ENCODE data around the gene CDC42EP1.
"Not testable (repeated sequence)": the region's sequence is repeated elsewhere in the genome, so short reads cannot be mapped to it uniquely, and the experiment has no call there.

The CDC42EP1 gene

DNA sequence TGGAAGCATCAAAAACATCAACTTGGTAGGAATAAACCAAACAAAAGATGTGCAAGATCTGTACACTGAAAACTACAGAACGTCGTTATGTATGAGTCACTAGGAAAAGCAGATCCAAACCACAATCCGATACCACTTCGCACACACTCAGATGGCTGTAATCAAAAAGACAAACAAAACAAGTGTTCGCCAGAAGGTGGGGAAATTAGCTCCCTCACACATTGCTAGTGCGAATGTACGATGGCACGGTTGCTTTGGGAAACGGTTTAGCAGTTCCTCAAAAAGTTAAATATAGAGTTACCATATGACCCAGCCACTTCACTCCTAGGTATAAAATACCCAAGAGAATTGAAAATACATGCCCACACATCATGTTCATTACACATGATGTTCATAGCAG, 26.3 kb upstream of the CDC42EP1 start:
- DNase-seq (ENCODE audit: low read depth, low spot score) = no peak

- DNase-seq (ENCODE audit: low read depth, low spot score) = no peak
Measured at GRCh38 chr22:37534445-37534844, 25.8 kb upstream of the CDC42EP1 start.

- DNase-seq (ENCODE audit: low read depth, low spot score) = no peak
Measured at GRCh38 chr22:37535159-37535558, 25.1 kb upstream of the CDC42EP1 start.

GRCh38 chr22:37538590-37539357, 21.5 kb upstream of the CDC42EP1 start:
- DNase-seq (ENCODE audit: low read depth, low spot score) = peak; percentile 95

DNA sequence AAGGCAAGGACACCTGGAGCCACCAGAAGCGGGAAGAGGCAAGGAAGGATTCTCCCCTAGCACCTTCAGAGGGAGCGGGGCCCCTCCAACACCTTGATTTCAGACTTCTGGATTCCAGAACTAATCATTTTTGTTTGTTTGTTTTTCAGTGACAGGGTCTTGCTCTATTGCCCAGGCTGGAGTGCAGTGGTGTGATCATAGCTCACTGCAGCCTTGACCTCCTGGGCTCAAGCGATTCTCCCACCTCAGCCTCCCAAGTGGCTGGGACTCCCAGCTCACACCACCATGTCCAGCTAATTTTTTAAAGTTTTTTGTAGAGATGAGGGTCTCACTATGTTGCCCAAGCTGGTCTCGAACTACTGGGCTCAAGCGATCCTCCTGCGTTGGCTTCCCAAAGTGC, 20.5 kb upstream of the CDC42EP1 start:
- DNase-seq (ENCODE audit: low read depth, low spot score) = not testable (repeated sequence)

- DNase-seq (ENCODE audit: low read depth, low spot score) = not testable (repeated sequence)
Measured at GRCh38 chr22:37542416-37542815, 17.9 kb upstream of the CDC42EP1 start.

GRCh38 chr22:37542959-37543358, 17.3 kb upstream of the CDC42EP1 start:
- DNase-seq (ENCODE audit: low read depth, low spot score) = no peak

- DNase-seq (ENCODE audit: low read depth, low spot score) = peak; percentile 93
Measured at GRCh38 chr22:37544955-37545702, 15.2 kb upstream of the CDC42EP1 start.

- DNase-seq (ENCODE audit: low read depth, low spot score) = peak; percentile 91
Measured at GRCh38 chr22:37545703-37546436, 14.4 kb upstream of the CDC42EP1 start.

DNA sequence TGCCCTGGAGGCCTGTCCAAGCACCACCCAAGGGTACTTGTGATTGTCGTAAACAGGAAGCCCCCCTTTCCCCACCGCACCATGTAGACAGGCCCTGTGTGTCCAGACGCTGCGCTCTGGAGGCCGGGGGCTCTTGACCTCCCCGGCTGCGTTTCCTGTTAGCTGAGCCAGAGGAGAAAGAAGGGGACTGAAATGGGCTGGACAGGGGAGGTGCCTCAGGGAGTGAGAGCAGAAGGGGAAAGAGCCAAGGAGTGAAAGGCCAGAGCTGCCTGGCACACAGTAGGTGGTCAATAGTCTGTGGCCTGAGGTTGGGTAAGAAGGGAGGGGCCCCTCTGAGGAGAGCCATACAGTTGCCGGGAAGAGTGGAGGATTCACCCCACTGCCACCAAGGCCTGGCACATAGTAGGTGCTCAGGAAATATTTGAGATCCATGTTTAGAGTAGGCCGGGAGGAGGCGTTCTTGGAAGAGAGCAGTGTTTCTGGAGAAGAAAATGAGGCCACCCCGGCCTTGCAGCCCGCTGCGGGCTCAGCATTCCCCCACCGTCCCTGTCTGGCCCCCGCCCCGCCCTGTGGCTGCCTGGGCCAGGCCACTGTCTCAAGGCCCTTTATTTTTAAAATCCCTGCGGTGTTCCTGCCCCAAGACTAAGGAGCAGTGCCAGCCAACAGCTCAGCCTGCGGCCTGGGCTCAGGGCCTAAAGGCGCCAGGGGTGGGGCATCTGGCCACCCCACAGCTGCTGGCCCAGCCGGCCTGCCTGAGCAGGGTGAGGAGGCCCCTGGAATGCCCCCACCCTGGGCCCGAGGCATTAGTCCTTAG, 13.6 kb upstream of the CDC42EP1 start:
- peak; percentile 82 for DNase-seq (ENCODE audit: low read depth, low spot score)

GRCh38 chr22:37547251-37547741, 13.0 kb upstream of the CDC42EP1 start:
- no peak for DNase-seq (ENCODE audit: low read depth, low spot score)

DNA sequence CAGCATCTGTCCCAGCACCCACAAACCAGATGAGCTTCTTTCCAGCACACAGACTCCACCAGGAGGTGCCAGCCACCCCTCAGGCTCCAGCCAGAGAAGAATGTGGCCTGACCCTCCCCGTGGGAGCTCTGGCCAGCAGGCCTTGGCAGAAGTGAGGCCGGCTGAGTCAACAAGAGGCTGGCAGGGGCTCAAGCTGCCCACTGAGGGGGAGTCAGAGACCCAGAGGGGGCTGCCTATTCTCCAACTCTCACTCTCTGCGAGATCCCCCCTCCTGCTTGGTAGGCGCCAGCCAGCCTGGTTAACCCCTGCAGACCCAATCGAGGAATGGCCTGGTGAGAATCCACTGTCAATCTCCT, 10.6 kb upstream of the CDC42EP1 start:
- DNase-seq (ENCODE audit: low read depth, low spot score) = peak; percentile 65

- not testable (repeated sequence) for DNase-seq (ENCODE audit: low read depth, low spot score)
Measured at GRCh38 chr22:37550921-37551320, 9.4 kb upstream of the CDC42EP1 start.

DNA sequence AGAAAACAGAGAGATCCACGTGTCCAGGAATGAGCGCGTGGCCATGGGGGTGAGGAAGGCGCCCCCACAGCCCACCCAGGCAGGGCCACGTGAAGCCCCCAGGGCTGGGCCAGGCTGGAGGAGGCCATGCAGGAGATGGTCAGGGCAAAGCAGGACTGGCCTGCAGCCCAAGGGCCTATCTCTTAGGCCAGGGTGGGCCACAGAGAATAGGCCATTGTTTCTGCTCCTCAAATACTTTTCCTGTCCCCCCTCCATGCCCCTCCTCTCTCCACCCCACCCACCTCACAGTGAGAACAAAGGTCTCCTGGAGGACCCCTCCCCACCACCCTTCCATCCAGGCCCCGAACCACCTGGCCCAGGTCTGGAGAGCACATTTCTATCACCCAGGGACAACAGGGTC, 8.3 kb upstream of the CDC42EP1 start:
- DNase-seq (ENCODE audit: low read depth, low spot score) = no peak

GRCh38 chr22:37552524-37553163, 7.6 kb upstream of the CDC42EP1 start:
- peak; percentile 84 for DNase-seq (ENCODE audit: low read depth, low spot score)

DNA sequence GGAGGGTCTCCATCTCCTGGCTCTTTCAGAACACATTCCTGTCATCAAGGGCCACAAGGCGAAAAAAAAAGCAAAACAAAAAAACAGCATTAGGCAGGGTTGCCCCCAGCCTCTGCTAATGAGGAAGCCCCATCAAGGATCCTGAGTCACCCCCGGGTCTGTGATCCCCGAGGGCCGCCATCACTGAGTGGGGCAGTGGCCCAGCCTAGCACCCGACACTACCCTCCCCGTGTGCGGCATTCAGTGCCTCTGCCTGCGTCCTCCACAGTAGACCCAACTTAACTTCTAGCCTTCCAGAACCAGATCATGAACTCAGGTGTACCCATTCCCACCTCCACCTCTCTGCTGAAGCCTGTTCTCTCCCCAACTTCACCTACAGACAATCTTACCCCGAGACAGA, 6.6 kb upstream of the CDC42EP1 start:
- DNase-seq (ENCODE audit: low read depth, low spot score) = no peak

- no peak for DNase-seq (ENCODE audit: low read depth, low spot score)
Measured at GRCh38 chr22:37555029-37555428, 5.3 kb upstream of the CDC42EP1 start.

DNA sequence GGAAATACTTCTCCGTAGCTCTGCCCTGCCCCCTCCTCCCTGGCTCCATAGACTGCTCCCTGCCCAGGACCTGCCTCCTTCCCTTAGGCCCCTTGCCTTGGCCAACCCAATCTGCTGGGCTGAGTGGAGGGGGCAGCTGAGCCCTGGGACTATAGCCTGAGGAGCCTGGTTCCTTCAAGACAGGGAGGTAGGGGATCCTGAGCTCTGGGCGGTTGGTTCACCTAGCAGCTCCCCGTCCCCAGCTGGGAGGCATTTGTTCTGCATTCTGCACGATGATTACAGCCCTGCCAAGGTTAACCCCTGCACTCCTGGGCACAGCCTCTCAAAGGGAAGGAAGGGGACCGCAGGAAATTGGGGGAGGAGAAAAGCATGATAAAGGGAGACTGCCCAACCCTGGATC, 3.6 kb upstream of the CDC42EP1 start:
- peak; percentile 66 for DNase-seq (ENCODE audit: low read depth, low spot score)

DNA sequence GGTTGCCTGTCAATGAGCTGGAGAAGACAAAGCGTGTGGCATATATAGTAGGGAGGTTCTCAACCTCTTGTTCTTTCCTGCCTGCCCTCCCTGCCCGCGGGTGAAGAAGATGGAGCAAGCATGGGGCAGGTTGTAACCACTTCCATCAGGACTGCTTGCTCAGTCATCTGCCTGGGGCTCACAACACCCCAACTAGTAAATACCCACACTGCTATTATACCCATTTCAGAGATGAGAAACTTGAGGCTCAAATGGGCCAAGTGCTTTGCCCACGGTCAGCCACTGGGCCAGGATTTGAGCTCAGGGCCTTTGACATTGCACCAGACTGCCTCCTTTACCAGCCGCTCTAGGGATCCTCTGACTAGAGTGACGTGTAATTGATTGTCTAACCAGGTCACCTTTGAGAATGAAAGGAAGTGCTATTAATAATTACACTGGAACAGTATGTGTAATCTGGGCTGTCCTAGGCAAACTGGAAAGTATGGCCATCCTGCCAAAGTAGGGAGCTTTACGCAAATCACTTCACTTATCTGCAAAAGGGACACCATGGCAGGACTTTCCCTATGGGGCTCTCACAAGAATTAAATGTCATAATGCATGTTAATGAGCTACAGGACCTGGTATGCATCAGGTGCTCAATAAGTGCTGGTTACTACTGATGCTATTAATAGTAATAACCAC, 2.8 kb upstream of the CDC42EP1 start:
- no peak for DNase-seq (ENCODE audit: low read depth, low spot score)

DNA sequence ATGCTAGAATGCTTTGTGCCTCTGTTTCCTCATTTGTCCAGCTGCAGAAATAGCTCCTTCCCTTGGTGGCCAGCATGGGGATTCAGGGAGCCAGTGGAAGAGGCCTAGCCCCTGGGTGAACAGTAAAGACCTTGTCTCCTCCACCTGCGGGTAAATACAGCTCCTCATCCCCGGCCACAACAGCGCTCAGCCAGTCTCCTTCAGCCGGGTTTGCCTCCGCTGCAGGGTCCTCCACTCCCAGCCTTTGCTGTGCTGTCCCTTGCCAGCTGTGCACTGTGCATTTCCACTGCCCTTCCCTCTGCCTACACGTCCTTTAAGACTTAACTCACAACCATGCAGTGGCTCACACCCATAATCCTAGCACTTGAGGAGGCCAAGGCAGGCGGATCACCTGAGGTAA, 1.5 kb upstream of the CDC42EP1 start:
- no peak for DNase-seq (ENCODE audit: low read depth, low spot score)
